K562 (cell line): ENCODE data around the gene TMEM139. TPM values are rescaled to one million over a fixed set of nuclear protein-coding genes. Genes with fewer than 3 reads are reported as not detected.

Experiments used
- CCNT2 ChIP-seq: IDR thresholded peaks from 2 replicates; pipeline ENCODE4 v1.6.1; 2011; ENCODE audit warnings: borderline replicate concordance, low read depth, mild to moderate bottlenecking, moderate library complexity, mixed read lengths, low read length; ENCODE audit not compliant: insufficient read length; ENCODE audit errors: extremely low read depth
- EWSR1 ChIP-seq: fragments of 450-650 bp; IDR thresholded peaks from 2 replicates; pipeline ENCODE4 v1.6.1; 2018; ENCODE audit warnings: borderline replicate concordance, mild to moderate bottlenecking, low read depth, moderate library complexity; ENCODE audit not compliant: partially characterized antibody
- KAT2B ChIP-seq: IDR thresholded peaks from one replicate; pipeline ENCODE4 v1.6.1; 2012; ENCODE audit warnings: low read depth, mild to moderate bottlenecking, control low read depth, inconsistent platforms, low read length, moderate library complexity
- KHSRP ChIP-seq: fragments of 450-650 bp; IDR thresholded peaks from 2 replicates; pipeline ENCODE4 v1.6.1; 2017
- MBD2 ChIP-seq: sonication (generic); IDR thresholded peaks from 2 replicates; pipeline ENCODE4 v1.6.1; 2016; ENCODE audit warnings: low read depth, borderline replicate concordance
- NCOR1 ChIP-seq: fragments of 450-650 bp; IDR thresholded peaks from 2 replicates; pipeline ENCODE4 v1.6.1; 2016; ENCODE audit warnings: mild to moderate bottlenecking, moderate library complexity
- PBX2 ChIP-seq, 2 experiments: IDR thresholded peaks in 1 of 2; conservative IDR thresholded peaks in 1 of 2; 2 replicates each; pipeline ENCODE4 v1.6.1; 2016; ENCODE audit warnings: low read depth in 2 of 2, mild to moderate bottlenecking in 1 of 2, missing compliant biosample characterization in 1 of 2, missing genetic modification characterization in 1 of 2, moderate library complexity in 1 of 2
- SP1 ChIP-seq: sonication (generic); formaldehyde crosslinking; IDR thresholded peaks from 2 replicates; pipeline ENCODE4 v1.8.1; 2022; ENCODE audit warnings: mild to moderate bottlenecking, missing genetic modification reagents
- TGIF2 ChIP-seq: sonication (generic); formaldehyde crosslinking; IDR thresholded peaks from 2 replicates; pipeline ENCODE4 v1.8.1; 2022; ENCODE audit warnings: mild to moderate bottlenecking, missing genetic modification reagents, moderate library complexity
- U2AF1 ChIP-seq: fragments of 200-400 bp; formaldehyde crosslinking; optimal IDR thresholded peaks from 2 replicates; pipeline ENCODE3; 2017; ENCODE audit warnings: mild to moderate bottlenecking, low read depth, low read length, moderate library complexity
- ZBED1 ChIP-seq: IDR thresholded peaks from 2 replicates; pipeline ENCODE4 v1.6.1; 2014
- ZBTB40 ChIP-seq, 2 experiments: fragments of 450-650 bp in 1 of 2; sonication (generic) in 1 of 2; formaldehyde crosslinking in 1 of 2; IDR thresholded peaks; 2 replicates each; pipeline versions ENCODE4 v1.7.1 to v1.9.0; 2016 to 2022; ENCODE audit warnings: inconsistent platforms in 1 of 2, mild to moderate bottlenecking in 1 of 2, missing genetic modification reagents in 1 of 2
- ZNF444 ChIP-seq: fragments of 250-450 bp; sonication (Bioruptor Pico); IDR thresholded peaks from 2 replicates; pipeline ENCODE4 v1.4.0; 2020; ENCODE audit warnings: mild to moderate bottlenecking, moderate library complexity
- ZNF830 ChIP-seq: fragments of 250-450 bp; sonication (Bioruptor Pico); IDR thresholded peaks from 2 replicates; pipeline ENCODE4 v1.5.0; 2021; ENCODE audit warnings: mild to moderate bottlenecking
- ZZZ3 ChIP-seq: fragments of 450-650 bp; IDR thresholded peaks from 2 replicates; pipeline ENCODE4 v1.6.1; 2016; ENCODE audit warnings: antibody characterized with exemption, mild to moderate bottlenecking, moderate library complexity
- polyA plus RNA-seq, 8 experiments: library from polyadenylated mRNA; depleted of rRNA in 4 of 8; stranded (reverse) in 5 of 8; unstranded in 3 of 8; fragments of >200 nt; fragmentation: Nextera tagmentation in 2 of 8; fragmentation: Illumina TruSeq in 1 of 8; extraction: Ambion mirVana in 2 of 8; extraction: Trizol in 1 of 8; gene quantifications; 2 replicates each; pipeline versions ENCODE4 v1.2.1 to v1.2.3, GENCODE V29; 2011 to 2014; ENCODE audit warnings: inconsistent platforms in 1 of 8, missing spikeins in 1 of 8
- total RNA-seq, 7 experiments: library from RNA; depleted of rRNA in 6 of 7; stranded (reverse); fragments of >200 nt in 6 of 7; fragmentation: Illumina TruSeq in 2 of 7; extraction: Trizol in 2 of 7; gene quantifications; 2 replicates each; pipeline versions ENCODE4 v1.2.1 to v1.2.3, GENCODE V29; 2011 to 2021; ENCODE audit warnings: low replicate concordance in 1 of 7

The TMEM139 gene
- total and polyA plus RNA-seq, 9 of the 15 experiments (the other 6 are each of a cell fraction or from before 2014, with no cell fraction given): 0.27 to 1.8 (median 0.79) TPM

GRCh38 chr7:143263266-143264195 is 21.2 kb upstream of the TMEM139 start, which contains the start of gene GSTK1 (continued):
- no peak for TF ChIP-seq ZBED1
- no peak for TF ChIP-seq ZZZ3
- TF ChIP-seq ZNF444 (CRISPR knock-in tag): no peak
- peak; percentile 50 for TF ChIP-seq CCNT2
- peak; percentile 88 for TF ChIP-seq SP1
- no peak; the same call in 1 of the 2 replicates for TF ChIP-seq MBD2
- no peak for TF ChIP-seq KAT2B
- TF ChIP-seq U2AF1: no peak
- TF ChIP-seq EWSR1: no peak
- peak; percentile 68 for TF ChIP-seq ZBTB40 (IDR thresholded peaks at IDR 0.05)
- no peak for TF ChIP-seq ZBTB40 (CRISPR knock-in tag; IDR thresholded peaks at IDR 0.05)
- no peak for TF ChIP-seq TGIF2 (CRISPR knock-in tag)
- no peak for TF ChIP-seq PBX2 (CRISPR knock-in tag; IDR thresholded peaks at IDR 0.05; ENCODE audit: low read depth)
- TF ChIP-seq PBX2 (tag; conservative IDR thresholded peaks at IDR 0.05; ENCODE audit: low read depth): no peak
- TF ChIP-seq ZNF830 (CRISPR knock-in tag): 0 out of 2 replicates have a peak, but pooled peaks have one; percentile 14
- TF ChIP-seq KHSRP: no peak
- TF ChIP-seq NCOR1: no peak
